Measurements from ENCODE around the gene SMAD3.

DNA sequence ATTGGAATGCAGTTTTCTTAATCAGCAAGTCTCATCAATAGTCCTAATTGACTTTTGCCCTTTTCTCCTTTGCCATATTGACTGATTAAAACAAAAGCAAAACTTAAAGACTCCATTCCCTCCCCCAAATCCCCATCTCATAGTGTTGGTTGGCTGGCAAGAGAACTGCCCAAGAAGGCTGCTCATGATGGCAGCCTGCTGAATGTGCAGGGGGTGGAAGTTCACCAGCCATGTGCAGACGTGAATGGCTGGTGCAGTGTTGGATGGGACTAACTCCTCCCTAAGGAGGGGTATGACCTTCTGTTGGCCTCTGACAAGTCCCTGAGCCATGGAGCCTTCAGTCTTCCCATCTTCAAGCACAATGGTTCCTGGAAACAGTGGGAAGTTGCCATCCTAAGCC lies 7.0 kb downstream of the SMAD3 start:
- no peak for TF ChIP-seq POLR2A (IDR thresholded peaks at IDR 0.05)
- TF ChIP-seq, protein P1, sequence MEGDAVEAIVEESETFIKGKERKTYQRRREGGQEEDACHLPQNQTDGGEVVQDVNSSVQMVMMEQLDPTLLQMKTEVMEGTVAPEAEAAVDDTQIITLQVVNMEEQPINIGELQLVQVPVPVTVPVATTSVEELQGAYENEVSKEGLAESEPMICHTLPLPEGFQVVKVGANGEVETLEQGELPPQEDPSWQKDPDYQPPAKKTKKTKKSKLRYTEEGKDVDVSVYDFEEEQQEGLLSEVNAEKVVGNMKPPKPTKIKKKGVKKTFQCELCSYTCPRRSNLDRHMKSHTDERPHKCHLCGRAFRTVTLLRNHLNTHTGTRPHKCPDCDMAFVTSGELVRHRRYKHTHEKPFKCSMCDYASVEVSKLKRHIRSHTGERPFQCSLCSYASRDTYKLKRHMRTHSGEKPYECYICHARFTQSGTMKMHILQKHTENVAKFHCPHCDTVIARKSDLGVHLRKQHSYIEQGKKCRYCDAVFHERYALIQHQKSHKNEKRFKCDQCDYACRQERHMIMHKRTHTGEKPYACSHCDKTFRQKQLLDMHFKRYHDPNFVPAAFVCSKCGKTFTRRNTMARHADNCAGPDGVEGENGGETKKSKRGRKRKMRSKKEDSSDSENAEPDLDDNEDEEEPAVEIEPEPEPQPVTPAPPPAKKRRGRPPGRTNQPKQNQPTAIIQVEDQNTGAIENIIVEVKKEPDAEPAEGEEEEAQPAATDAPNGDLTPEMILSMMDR (IDR thresholded peaks at IDR 0.05), result no peak
